Kidney (tissue), 14 donors: Measurements from ENCODE around the gene RNF224. TPM values are rescaled to one million over a fixed set of nuclear protein-coding genes. Genes with fewer than 3 reads are reported as not detected.

Source experiments
- DNase-seq, 5 donors: peaks; one replicate each; pipeline ENCODE4 v3.0.0-alpha.2; 2013 to 2020
- FAIRE-seq: peaks from 2 replicates; lab custom pipeline; 2012; peaks lifted over from hg19 to GRCh38; lab: Jason Lieb, UNC
- H3K27ac ChIP-seq, 2 donors: one replicate each; pipeline ENCODE4 v1.7.0; 2013; ENCODE audit warnings: low read depth in 2 of 2, low read length in 2 of 2, inconsistent platforms in 1 of 2
- H3K27me3 ChIP-seq: one replicate; pipeline ENCODE4 v1.7.1; 2013; ENCODE audit warnings: low read length, inconsistent platforms; ENCODE audit not compliant: control insufficient read depth, insufficient read depth
- H3K36me3 ChIP-seq, 3 donors: one replicate each; pipeline versions ENCODE4 v1.7.0 to v1.7.1; 2013; ENCODE audit warnings: low read length in 3 of 3, control low read depth in 1 of 3, inconsistent platforms in 1 of 3; ENCODE audit not compliant: insufficient read depth in 3 of 3, control insufficient read depth in 2 of 3
- H3K4me1 ChIP-seq, 3 donors: one replicate each; pipeline versions ENCODE4 v1.7.0 to v1.7.1; 2013; ENCODE audit warnings: low read length in 3 of 3, inconsistent platforms in 1 of 3, low read depth in 1 of 3; ENCODE audit not compliant: control insufficient read depth in 2 of 3, insufficient read depth in 2 of 3
- H3K4me3 ChIP-seq, 3 donors: one replicate each; pipeline versions ENCODE4 v1.7.0 to v1.8.1; 2013; ENCODE audit warnings: low read length in 3 of 3, control low read depth in 1 of 3, inconsistent platforms in 1 of 3
- H3K9ac ChIP-seq, 3 donors: one replicate each; pipeline versions ENCODE4 v1.7.0 to v1.7.1; 2013; ENCODE audit warnings: low read length in 3 of 3, control low read depth in 1 of 3, inconsistent platforms in 1 of 3
- H3K9me3 ChIP-seq, 3 donors: one replicate each; pipeline versions ENCODE4 v1.7.0 to v1.7.1; 2013; ENCODE audit warnings: low read length in 3 of 3, control low read depth in 1 of 3, inconsistent platforms in 1 of 3; ENCODE audit not compliant: control insufficient read depth in 2 of 3, insufficient read depth in 1 of 3
- intact Hi-C: fragments of 100-400 bp; cut with DNase I; formaldehyde crosslinking; loops from one replicate; pipeline ENCODE4 v1.11.1; 2022
- polyA plus RNA-seq: library from polyadenylated mRNA; stranded (reverse); fragments of 350-450 nt; fragmentation: Illumina TruSeq; extraction: RNeasy Lipid Tissue Mini Kit (QIAGEN cat#74804); gene quantifications from one replicate; pipeline ENCODE4 v1.2.3, GENCODE V29; 2014; ENCODE audit warnings: low read depth, low replicate concordance; ENCODE audit not compliant: insufficient read depth
- total RNA-seq: library from RNA; stranded (reverse); fragmentation: NEBNext Ultra II Directional; extraction: Animal tissue kit (Norgen Biotek cat#: 25700); gene quantifications from one replicate; pipeline ENCODE4 v1.2.1, GENCODE V29; 2021
- TF ChIP-seq, protein P1 (sequence below): IDR thresholded peaks from 3 replicates; pipeline ENCODE4 v1.5.1; 2012; ENCODE audit warnings: mild to moderate bottlenecking, moderate library complexity, borderline replicate concordance; ENCODE audit not compliant: insufficient read depth; ENCODE audit errors: extremely low read depth
- donor health status: control.
- donor health status: control.
- donor health status: control.
- donor health status: control.
- donor health status: control.
- donor health status: DM: yes; HTN: yes; CAD: no.
- donor health status: Normal renal cell carcinoma (clear cell type).

The RNF224 gene
- total and polyA plus RNA-seq, 2 donors from 2014 or later = 0.80 to 0.85 TPM

GRCh38 chr9:137194909-137195308, 32.4 kb upstream of the RNF224 start:
- H3K9ac ChIP-seq = peak overlapping the region in 1 of 3 donors; percentile 19
- FAIRE-seq = no peak
- no peaks in the 10 kb centered on the region for H3K27me3 ChIP-seq
- no peaks in the 10 kb centered on the region for H3K9me3 ChIP-seq
- intact Hi-C loops = no loop called here
- peaks cover 0 to 55% (median 17%) of the 10 kb centered on the region in 3 donors for H3K4me1 ChIP-seq
- H3K27ac ChIP-seq = peak overlapping the region in 1 of 2 donors; percentile 65
- H3K4me3 ChIP-seq = no peak overlapping the region
- TF ChIP-seq, protein P1, sequence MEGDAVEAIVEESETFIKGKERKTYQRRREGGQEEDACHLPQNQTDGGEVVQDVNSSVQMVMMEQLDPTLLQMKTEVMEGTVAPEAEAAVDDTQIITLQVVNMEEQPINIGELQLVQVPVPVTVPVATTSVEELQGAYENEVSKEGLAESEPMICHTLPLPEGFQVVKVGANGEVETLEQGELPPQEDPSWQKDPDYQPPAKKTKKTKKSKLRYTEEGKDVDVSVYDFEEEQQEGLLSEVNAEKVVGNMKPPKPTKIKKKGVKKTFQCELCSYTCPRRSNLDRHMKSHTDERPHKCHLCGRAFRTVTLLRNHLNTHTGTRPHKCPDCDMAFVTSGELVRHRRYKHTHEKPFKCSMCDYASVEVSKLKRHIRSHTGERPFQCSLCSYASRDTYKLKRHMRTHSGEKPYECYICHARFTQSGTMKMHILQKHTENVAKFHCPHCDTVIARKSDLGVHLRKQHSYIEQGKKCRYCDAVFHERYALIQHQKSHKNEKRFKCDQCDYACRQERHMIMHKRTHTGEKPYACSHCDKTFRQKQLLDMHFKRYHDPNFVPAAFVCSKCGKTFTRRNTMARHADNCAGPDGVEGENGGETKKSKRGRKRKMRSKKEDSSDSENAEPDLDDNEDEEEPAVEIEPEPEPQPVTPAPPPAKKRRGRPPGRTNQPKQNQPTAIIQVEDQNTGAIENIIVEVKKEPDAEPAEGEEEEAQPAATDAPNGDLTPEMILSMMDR = no peak
- no peak for DNase-seq
- H3K36me3 ChIP-seq = peaks cover 0 to 9% (median 4%) of the 10 kb centered on the region in 3 donors

DNA sequence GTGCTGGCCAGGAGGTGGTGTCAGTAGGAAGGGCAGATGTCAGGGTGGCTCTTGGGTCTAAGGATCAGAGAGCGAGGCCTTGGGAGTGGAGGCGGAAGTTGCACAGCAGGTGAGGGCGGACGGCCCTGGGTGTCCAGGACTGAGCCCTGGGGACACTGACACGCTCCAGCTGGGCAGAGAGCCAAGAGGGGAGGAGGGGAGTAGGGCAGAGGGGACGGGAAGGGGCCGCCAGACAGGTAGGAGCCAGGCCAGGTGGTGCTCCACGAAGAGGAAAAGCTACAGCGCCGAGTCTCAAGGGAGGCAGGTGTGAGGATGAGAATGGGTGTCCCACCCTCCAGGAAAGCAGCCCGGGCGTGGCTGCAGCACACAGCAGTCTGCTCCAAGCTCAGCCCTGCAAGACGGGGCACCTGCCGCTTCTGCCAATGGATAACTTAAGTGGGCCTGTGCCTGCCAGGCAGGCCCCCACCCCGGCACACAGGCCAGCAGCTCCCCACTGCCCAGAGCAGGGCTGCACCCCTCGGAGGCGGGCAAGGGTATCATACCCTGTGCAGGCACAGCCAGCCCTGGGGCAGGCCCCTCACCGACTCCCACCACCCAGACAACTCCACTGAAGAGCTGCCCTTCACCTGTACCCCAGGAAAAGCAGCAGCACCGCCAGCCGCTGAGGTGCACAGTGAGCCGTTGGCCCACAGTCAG, 31.6 kb upstream of the RNF224 start:
- peaks cover 0 to 8% (median 4%) of the 10 kb centered on the region in 3 donors for H3K36me3 ChIP-seq
- H3K9me3 ChIP-seq = no peaks in the 10 kb centered on the region
- H3K9ac ChIP-seq = no peak overlapping the region
- H3K4me3 ChIP-seq = peak overlapping the region in 1 of 3 donors; percentile 29
- H3K4me1 ChIP-seq = peaks cover 0 to 48% (median 10%) of the 10 kb centered on the region in 3 donors
- FAIRE-seq = no peak
- H3K27ac ChIP-seq = peak overlapping the region in 1 of 2 donors; percentile 65
- DNase-seq = no peak
- no peaks in the 10 kb centered on the region for H3K27me3 ChIP-seq
- intact Hi-C loops = no loop called here
- TF ChIP-seq, protein P1 = no peak

DNA sequence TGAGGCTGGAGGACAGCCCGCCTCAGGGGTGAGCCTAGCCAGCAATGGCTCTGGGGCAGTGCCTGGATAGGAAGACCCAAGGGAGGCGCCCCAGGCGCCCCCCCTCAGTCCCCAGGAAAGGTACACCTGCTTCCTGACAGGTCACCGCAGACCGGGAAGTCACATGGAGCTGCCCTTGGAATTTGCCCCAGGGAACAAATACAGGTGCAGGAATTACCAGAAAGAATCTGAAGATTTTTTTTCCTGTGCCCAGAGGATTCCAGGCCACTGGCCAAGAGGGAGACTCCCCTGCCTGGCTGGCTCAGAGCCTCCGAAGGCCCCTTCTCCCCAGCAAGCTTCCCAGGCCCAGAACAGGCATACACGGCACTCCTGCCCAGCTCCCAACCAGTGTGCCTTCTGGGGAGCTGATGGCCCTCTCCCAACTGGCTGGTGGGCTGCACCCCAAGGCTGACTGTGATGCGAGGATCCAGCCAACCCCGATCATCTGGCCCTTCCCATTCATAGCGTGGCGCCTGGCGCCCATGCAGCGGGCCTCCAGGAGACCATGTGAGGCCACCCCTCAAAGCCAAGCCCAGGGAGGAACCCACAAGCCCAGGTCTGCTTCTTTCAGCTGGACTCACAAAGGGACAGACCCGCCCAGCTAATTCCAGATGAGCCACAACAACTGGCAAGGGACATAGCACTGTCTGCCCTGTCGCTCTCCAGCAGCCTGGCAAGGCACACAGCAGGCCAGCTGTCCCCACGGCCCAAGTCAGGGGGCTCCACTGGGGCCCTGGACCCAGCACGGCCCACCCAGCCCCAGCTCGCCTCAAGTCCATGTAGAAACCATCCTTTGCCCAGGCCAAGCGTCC, 29.0 kb upstream of the RNF224 start:
- Histone ChIP-seq H3K9me3 (no peaks in the 10 kb centered on the region), H3K4me1 (peaks cover 0 to 52% (median 16%) of the 10 kb centered on the region in 3 donors), H3K27ac (peak overlapping the region; percentile 63 to 77), H3K36me3 (no peaks in the 10 kb centered on the region), H3K4me3 (peak overlapping the region in 2 of 3 donors; percentile 48 to 67), H3K27me3 (no peaks in the 10 kb centered on the region), H3K9ac (peak overlapping the region in 1 of 3 donors; percentile 26)
- no peak for FAIRE-seq
- TF ChIP-seq, protein P1 = no peak
- DNase-seq = peak in 3 of 5 donors; percentile 22 to 43 (median 34)
- intact Hi-C loops = no loop called here
